ENCODE measurements around the gene TMEM252.

DNA sequence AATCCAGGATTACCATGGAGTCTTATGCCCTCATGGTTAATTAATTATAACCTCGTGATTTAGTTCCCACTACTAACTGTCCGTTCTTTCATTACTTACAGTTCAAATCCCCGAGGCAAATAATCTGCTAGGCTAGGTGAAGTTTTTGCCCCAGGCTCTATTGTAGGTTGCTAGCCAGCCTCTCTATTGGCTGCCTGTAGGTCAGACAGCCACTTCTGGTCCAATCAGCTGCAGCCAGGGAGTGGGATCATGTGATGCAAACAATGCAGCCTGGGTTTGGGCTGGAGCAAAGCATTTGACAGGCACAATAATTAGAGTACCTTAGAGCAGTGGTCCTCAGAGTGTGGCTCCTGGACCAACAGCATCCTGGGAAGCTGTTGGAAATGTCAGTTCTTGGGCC, 17.7 kb downstream of the TMEM252 start:
- TF ChIP-seq, protein P1, sequence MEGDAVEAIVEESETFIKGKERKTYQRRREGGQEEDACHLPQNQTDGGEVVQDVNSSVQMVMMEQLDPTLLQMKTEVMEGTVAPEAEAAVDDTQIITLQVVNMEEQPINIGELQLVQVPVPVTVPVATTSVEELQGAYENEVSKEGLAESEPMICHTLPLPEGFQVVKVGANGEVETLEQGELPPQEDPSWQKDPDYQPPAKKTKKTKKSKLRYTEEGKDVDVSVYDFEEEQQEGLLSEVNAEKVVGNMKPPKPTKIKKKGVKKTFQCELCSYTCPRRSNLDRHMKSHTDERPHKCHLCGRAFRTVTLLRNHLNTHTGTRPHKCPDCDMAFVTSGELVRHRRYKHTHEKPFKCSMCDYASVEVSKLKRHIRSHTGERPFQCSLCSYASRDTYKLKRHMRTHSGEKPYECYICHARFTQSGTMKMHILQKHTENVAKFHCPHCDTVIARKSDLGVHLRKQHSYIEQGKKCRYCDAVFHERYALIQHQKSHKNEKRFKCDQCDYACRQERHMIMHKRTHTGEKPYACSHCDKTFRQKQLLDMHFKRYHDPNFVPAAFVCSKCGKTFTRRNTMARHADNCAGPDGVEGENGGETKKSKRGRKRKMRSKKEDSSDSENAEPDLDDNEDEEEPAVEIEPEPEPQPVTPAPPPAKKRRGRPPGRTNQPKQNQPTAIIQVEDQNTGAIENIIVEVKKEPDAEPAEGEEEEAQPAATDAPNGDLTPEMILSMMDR (IDR thresholded peaks at IDR 0.05): no peak
- no peak for TF ChIP-seq EZH2 (IDR thresholded peaks at IDR 0.05; ENCODE audit: borderline replicate concordance, insufficient read depth, low read depth, low read length, poor library complexity, severe bottlenecking)
